Measurements from ENCODE around the gene ZC3HAV1. TPM values are rescaled to one million over a fixed set of nuclear protein-coding genes. Genes with fewer than 3 reads are reported as not detected.

Gene ZC3HAV1
- total RNA-seq, 6 donors from 2014 or later, result 30.2 to 47.6 (median 33.5) TPM

- TF ChIP-seq POLR2A (IDR thresholded peaks at IDR 0.05) (no peak), POLR2AphosphoS5 (IDR thresholded peaks at IDR 0.05) (no peak), EP300 (IDR thresholded peaks at IDR 0.05) (no peak)
- TF ChIP-seq, protein P1, sequence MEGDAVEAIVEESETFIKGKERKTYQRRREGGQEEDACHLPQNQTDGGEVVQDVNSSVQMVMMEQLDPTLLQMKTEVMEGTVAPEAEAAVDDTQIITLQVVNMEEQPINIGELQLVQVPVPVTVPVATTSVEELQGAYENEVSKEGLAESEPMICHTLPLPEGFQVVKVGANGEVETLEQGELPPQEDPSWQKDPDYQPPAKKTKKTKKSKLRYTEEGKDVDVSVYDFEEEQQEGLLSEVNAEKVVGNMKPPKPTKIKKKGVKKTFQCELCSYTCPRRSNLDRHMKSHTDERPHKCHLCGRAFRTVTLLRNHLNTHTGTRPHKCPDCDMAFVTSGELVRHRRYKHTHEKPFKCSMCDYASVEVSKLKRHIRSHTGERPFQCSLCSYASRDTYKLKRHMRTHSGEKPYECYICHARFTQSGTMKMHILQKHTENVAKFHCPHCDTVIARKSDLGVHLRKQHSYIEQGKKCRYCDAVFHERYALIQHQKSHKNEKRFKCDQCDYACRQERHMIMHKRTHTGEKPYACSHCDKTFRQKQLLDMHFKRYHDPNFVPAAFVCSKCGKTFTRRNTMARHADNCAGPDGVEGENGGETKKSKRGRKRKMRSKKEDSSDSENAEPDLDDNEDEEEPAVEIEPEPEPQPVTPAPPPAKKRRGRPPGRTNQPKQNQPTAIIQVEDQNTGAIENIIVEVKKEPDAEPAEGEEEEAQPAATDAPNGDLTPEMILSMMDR (IDR thresholded peaks at IDR 0.05), result no peak
- ATAC-seq (ENCODE audit: low FRiP score in 2 of 2), result no peak
- Histone ChIP-seq H3K4me3 (no peak overlapping the region), H3K4me1 (no peaks in the 10 kb centered on the region), H3K9me3 (no peaks in the 10 kb centered on the region), H3K36me3 (peaks cover 0 to 34% (median 6%) of the 10 kb centered on the region in 4 donors), H3K27ac (no peak overlapping the region), H3K27me3 (no peaks in the 10 kb centered on the region)
- no peak for DNase-seq
- WGBS, 2 donors, result 70 to 71% methylated on average over 5 of the region's 5 CpGs
Observed at GRCh38 chr7:139023076-139023475, 86.4 kb downstream of the ZC3HAV1 start.

DNA sequence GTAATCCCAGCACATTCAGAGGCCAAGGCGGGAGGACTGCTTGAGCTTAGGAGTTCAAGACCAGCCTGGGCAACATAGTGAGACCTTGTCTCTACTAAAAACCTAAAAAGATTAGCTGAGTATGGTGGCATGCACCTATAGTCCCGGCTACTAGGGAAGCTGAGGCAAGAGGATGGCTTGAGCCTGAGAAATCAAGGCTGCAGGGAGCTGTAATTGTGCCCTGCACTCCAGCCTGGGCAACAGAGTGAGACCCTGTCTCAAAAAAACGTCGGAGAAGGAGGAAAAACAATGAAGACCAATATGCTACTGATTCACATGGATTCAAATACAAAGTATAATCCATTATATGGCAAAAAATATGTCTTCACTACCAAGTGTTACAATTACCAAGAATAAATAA, 87.2 kb downstream of the ZC3HAV1 start:
- H3K27ac ChIP-seq, result no peak overlapping the region
- WGBS, 2 donors, result 87 to 89% methylated on average over 4 of the region's 4 CpGs
- DNase-seq (no peak), ATAC-seq (ENCODE audit: low FRiP score in 2 of 2) (no peak)
- H3K27me3 ChIP-seq, result no peaks in the 10 kb centered on the region
- peaks cover 0 to 30% (median 6%) of the 10 kb centered on the region in 4 donors for H3K36me3 ChIP-seq
- H3K9me3 ChIP-seq, result no peaks in the 10 kb centered on the region
- TF ChIP-seq, protein P1 (IDR thresholded peaks at IDR 0.05), result no peak
- TF ChIP-seq POLR2A (IDR thresholded peaks at IDR 0.05) (no peak), EP300 (IDR thresholded peaks at IDR 0.05) (no peak), POLR2AphosphoS5 (IDR thresholded peaks at IDR 0.05) (no peak)
- H3K4me1 ChIP-seq, result no peaks in the 10 kb centered on the region
- H3K4me3 ChIP-seq, result no peak overlapping the region

GRCh38 chr7:139018910-139019309, 90.6 kb downstream of the ZC3HAV1 start:
- H3K27ac ChIP-seq, result no peak overlapping the region
- H3K4me1 ChIP-seq, result peaks cover 0 to 3% (median 0%) of the 10 kb centered on the region in 4 donors
- H3K36me3 ChIP-seq, result peaks cover 0 to 5% (median 0%) of the 10 kb centered on the region in 4 donors
- ATAC-seq (ENCODE audit: low FRiP score in 2 of 2) (no peak), DNase-seq (no peak)
- H3K27me3 ChIP-seq, result no peaks in the 10 kb centered on the region
- TF ChIP-seq, protein P1 (IDR thresholded peaks at IDR 0.05), result no peak
- no peak for TF ChIP-seq EP300 (IDR thresholded peaks at IDR 0.05)
- WGBS, 2 donors, result 90 to 98% methylated on average over 3 of the region's 3 CpGs
- no peaks in the 10 kb centered on the region for H3K9me3 ChIP-seq
- no peak overlapping the region for H3K4me3 ChIP-seq

- TF ChIP-seq, protein P1 (IDR thresholded peaks at IDR 0.05), result peak; percentile 39 to 65 (median 54)
- no peak for TF ChIP-seq EP300 (IDR thresholded peaks at IDR 0.05)
- TF ChIP-seq POLR2AphosphoS5 (IDR thresholded peaks at IDR 0.05), result no peak
- TF ChIP-seq POLR2A (IDR thresholded peaks at IDR 0.05), result no peak
- Histone ChIP-seq H3K9me3 (no peaks in the 10 kb centered on the region), H3K27me3 (no peaks in the 10 kb centered on the region), H3K36me3 (no peaks in the 10 kb centered on the region), H3K4me1 (peaks cover 0 to 3% (median 0%) of the 10 kb centered on the region in 4 donors), H3K27ac (no peak overlapping the region), H3K4me3 (no peak overlapping the region)
- WGBS, 2 donors, result 33 to 35% methylated on average over 7 of the region's 7 CpGs
- DNase-seq, result peak in 1 of 2 donors; percentile 52
- ATAC-seq (ENCODE audit: low FRiP score in 2 of 2), result peak in 1 of 2 donors; percentile 86
Observed at GRCh38 chr7:139016931-139017511, 92.5 kb downstream of the ZC3HAV1 start.

- Histone ChIP-seq H3K9me3 (no peaks in the 10 kb centered on the region), H3K27ac (no peak overlapping the region), H3K27me3 (no peaks in the 10 kb centered on the region), H3K36me3 (no peaks in the 10 kb centered on the region), H3K4me1 (no peaks in the 10 kb centered on the region), H3K4me3 (no peak overlapping the region)
- WGBS, 2 donors, result 92 to 94% methylated on average over 3 of the region's 3 CpGs
- ATAC-seq (ENCODE audit: low FRiP score in 2 of 2), result no peak
- TF ChIP-seq POLR2AphosphoS5 (IDR thresholded peaks at IDR 0.05) (no peak), POLR2A (IDR thresholded peaks at IDR 0.05) (no peak), EP300 (IDR thresholded peaks at IDR 0.05) (no peak)
- TF ChIP-seq, protein P1 (IDR thresholded peaks at IDR 0.05), result no peak
- no peak for DNase-seq
Observed at GRCh38 chr7:139011373-139011772, 98.1 kb downstream of the ZC3HAV1 start.

Measured in upper lobe of left lung (tissue), 6 donors.